MM.1S (cell line): ENCODE measurements around the gene AKAP8L.
"Not testable (repeated sequence)": the region's sequence is repeated elsewhere in the genome, so short reads cannot be mapped to it uniquely, and the experiment has no call there.

ENCODE experiments used
- DNase-seq: peaks from one replicate; pipeline ENCODE4 v3.0.0-alpha.2; 2015
- H2AFZ ChIP-seq: fragments of 300-600 bp; sonication (generic); 2 replicates; pipeline ENCODE4 v1.6.0; 2016; ENCODE audit warnings: antibody characterized with exemption, low read length
- H3F3A ChIP-seq: fragments of 300-600 bp; sonication (generic); 2 replicates; pipeline ENCODE4 v1.6.1; 2016; ENCODE audit warnings: mild to moderate bottlenecking, antibody characterized with exemption, low read length, moderate library complexity, mixed read lengths; ENCODE audit not compliant: insufficient read depth
- H3K27ac ChIP-seq: fragments of 300-600 bp; sonication (generic); 2 replicates; pipeline ENCODE4 v1.5.1; 2016; ENCODE audit warnings: mild to moderate bottlenecking, low read length
- H3K27me3 ChIP-seq: fragments of 300-600 bp; sonication (generic); replicated peaks from 2 replicates; pipeline ENCODE4 v1.6.0; 2016; ENCODE audit warnings: low read length; ENCODE audit not compliant: insufficient read depth
- H3K36me3 ChIP-seq: fragments of 300-600 bp; sonication (generic); replicated peaks from 2 replicates; pipeline ENCODE4 v1.6.1; 2016; ENCODE audit warnings: mild to moderate bottlenecking, low read length, mixed read lengths; ENCODE audit not compliant: insufficient read depth
- H3K4me1 ChIP-seq: fragments of 300-600 bp; sonication (generic); 2 replicates; pipeline ENCODE4 v1.6.1; 2016; ENCODE audit warnings: low read length, mixed read lengths
- H3K4me2 ChIP-seq: fragments of 300-600 bp; sonication (generic); 2 replicates; pipeline ENCODE4 v1.6.0; 2016; ENCODE audit warnings: low read depth, low read length
- H3K4me3 ChIP-seq: fragments of 300-600 bp; sonication (generic); 2 replicates; pipeline ENCODE4 v1.5.1; 2016; ENCODE audit warnings: low read length, mixed read lengths
- H3K79me2 ChIP-seq: fragments of 300-600 bp; sonication (generic); 2 replicates; pipeline ENCODE4 v1.6.1; 2016; ENCODE audit warnings: mixed run types, low read length, mixed read lengths
- H3K9ac ChIP-seq: fragments of 300-600 bp; sonication (generic); 2 replicates; pipeline ENCODE4 v1.6.1; 2016; ENCODE audit warnings: low read length, mixed read lengths
- H3K9me2 ChIP-seq: fragments of 300-600 bp; sonication (generic); replicated peaks from 2 replicates; pipeline ENCODE4 v1.6.1; 2016; ENCODE audit warnings: mild to moderate bottlenecking, low read length, mixed read lengths; ENCODE audit not compliant: insufficient read depth
- H3K9me3 ChIP-seq: fragments of 300-600 bp; sonication (generic); replicated peaks from 2 replicates; pipeline ENCODE4 v1.6.1; 2016; ENCODE audit warnings: mild to moderate bottlenecking, low read length, mixed read lengths; ENCODE audit not compliant: insufficient read depth
- H4K20me1 ChIP-seq: fragments of 300-600 bp; sonication (generic); 2 replicates; pipeline ENCODE4 v1.6.1; 2016; ENCODE audit warnings: mild to moderate bottlenecking, low read length, moderate library complexity, mixed read lengths; ENCODE audit not compliant: insufficient read depth
- EZH2 ChIP-seq: fragments of 300-600 bp; sonication (generic); optimal IDR thresholded peaks from 2 replicates; pipeline ENCODE3; 2017; ENCODE audit warnings: low read depth, mild to moderate bottlenecking, antibody characterized with exemption, low read length, mixed read lengths
- EZH2phosphoT487 ChIP-seq: fragments of 300-600 bp; sonication (generic); IDR thresholded peaks from 2 replicates; pipeline ENCODE4 v1.6.1; 2018; ENCODE audit warnings: antibody characterized with exemption, low read length
- TF ChIP-seq, protein P1 (sequence below): fragments of 300-600 bp; sonication (generic); IDR thresholded peaks from 2 replicates; pipeline ENCODE4 v1.5.1; 2016; ENCODE audit warnings: antibody characterized with exemption, low read length, mixed read lengths

AKAP8L gene

DNA sequence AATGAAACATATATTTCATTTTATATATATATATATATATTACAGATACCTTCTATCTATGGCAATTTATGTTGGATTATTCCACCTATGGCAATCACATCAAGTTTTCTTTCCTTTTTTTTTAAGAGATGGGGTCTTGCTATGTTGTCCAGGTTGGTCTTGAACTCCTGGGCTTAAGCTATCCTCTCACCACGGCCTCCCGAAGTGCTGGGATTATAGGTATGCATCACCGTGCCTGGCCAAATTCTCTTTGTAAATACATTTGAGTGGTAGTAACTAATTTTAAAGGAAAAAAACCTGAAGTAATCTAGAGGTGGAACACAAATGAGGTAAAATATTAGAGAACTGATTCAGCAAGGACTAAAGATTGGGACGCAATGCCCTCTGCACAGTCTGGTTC lies 64.9 kb downstream of the AKAP8L start:
- H4K20me1 ChIP-seq, result no peaks in the 10 kb centered on the region
- peaks cover 9% of the 10 kb centered on the region for H3K36me3 ChIP-seq
- peaks cover 11% of the 10 kb centered on the region for H3K79me2 ChIP-seq
- H3K9me2 ChIP-seq, result no peaks in the 10 kb centered on the region
- no peaks in the 10 kb centered on the region for H3F3A ChIP-seq
- H3K9ac ChIP-seq, result no peak overlapping the region
- H3K27me3 ChIP-seq, result no peaks in the 10 kb centered on the region
- no peak overlapping the region for H2AFZ ChIP-seq
- no peak overlapping the region for H3K27ac ChIP-seq
- H3K4me1 ChIP-seq, result no peaks in the 10 kb centered on the region
- H3K4me2 ChIP-seq, result no peak overlapping the region
- H3K4me3 ChIP-seq, result no peak overlapping the region
- no peaks in the 10 kb centered on the region for H3K9me3 ChIP-seq
- TF ChIP-seq, protein P1, sequence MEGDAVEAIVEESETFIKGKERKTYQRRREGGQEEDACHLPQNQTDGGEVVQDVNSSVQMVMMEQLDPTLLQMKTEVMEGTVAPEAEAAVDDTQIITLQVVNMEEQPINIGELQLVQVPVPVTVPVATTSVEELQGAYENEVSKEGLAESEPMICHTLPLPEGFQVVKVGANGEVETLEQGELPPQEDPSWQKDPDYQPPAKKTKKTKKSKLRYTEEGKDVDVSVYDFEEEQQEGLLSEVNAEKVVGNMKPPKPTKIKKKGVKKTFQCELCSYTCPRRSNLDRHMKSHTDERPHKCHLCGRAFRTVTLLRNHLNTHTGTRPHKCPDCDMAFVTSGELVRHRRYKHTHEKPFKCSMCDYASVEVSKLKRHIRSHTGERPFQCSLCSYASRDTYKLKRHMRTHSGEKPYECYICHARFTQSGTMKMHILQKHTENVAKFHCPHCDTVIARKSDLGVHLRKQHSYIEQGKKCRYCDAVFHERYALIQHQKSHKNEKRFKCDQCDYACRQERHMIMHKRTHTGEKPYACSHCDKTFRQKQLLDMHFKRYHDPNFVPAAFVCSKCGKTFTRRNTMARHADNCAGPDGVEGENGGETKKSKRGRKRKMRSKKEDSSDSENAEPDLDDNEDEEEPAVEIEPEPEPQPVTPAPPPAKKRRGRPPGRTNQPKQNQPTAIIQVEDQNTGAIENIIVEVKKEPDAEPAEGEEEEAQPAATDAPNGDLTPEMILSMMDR, result no peak
- TF ChIP-seq EZH2phosphoT487 (no peak), EZH2 (no peak)
- no peak for DNase-seq

DNA sequence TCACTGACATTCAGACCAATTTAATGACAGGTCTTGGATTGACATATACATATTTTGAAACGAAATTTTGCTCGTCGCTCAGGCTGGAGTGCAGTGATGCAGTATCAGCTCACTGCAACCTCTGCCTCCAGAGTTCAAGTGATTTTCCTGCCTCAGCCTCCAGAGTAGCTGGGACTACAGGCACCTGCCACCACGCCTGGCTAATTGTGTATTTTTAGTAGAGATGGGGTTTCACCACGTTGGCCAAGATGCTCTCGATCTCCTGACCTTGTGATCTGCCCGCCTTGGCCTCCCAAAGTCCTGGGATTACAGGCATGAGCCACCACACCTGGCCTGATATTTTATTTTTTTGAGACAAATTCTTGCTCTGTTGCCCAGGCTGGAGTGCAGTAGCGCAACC lies 66.3 kb downstream of the AKAP8L start:
- H3K4me1 ChIP-seq, DNase-seq, H3K27me3 ChIP-seq, H3K9me2 ChIP-seq, H2AFZ ChIP-seq, H3K36me3 ChIP-seq, H3K79me2 ChIP-seq, H3K9ac ChIP-seq, H3K4me3 ChIP-seq, H3K27ac ChIP-seq, H3K9me3 ChIP-seq, H3F3A ChIP-seq, H4K20me1 ChIP-seq, H3K4me2 ChIP-seq: not testable (repeated sequence)

DNA sequence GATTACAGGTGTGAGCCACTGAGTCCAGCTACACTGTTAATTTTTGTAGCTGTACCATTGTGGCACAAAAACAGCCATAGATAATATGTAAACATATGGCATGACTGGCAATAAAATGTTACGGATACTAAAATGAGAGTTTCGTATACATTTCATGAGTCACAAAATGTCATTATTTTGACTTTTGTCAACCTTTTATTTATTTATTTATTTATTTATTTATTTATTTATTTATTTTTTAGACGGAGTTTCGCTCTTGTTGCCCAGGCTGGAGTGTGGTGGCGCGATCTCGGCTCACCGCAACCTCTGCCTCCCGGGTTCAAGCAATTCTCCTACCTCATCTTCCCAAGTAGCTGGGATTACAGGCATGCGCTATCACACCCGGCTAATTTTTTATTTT lies 77.5 kb downstream of the AKAP8L start:
- H4K20me1 ChIP-seq, DNase-seq, H3K27ac ChIP-seq, H3K4me1 ChIP-seq, H2AFZ ChIP-seq, H3K9ac ChIP-seq, H3K36me3 ChIP-seq, H3K79me2 ChIP-seq, H3K4me2 ChIP-seq, H3K4me3 ChIP-seq, H3K9me3 ChIP-seq, H3K27me3 ChIP-seq, H3K9me2 ChIP-seq, H3F3A ChIP-seq: not testable (repeated sequence)

DNA sequence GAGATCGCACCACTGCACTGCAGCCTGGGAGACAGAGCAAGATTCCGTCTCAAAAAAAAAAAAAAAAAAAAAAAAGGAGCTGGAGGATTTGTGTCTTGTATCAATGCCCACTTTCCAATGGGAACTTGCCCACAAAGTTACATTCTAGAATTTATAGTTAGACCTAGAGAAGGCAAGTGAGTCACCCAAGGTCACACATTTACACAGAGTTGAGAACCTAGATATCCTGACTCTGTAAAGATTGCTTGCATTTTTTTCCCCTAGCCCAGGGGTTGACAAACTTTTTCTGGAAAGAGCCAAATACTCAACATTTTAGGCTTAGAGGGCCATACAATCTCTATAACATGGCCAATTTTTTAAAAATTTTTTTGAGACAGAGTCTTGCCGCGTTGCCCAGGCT lies 78.7 kb downstream of the AKAP8L start:
- Histone ChIP-seq H3K79me2 (no peaks in the 10 kb centered on the region), H3K9ac (no peak overlapping the region), H3K4me3 (no peak overlapping the region), H3K9me3 (no peaks in the 10 kb centered on the region), H3K27ac (no peak overlapping the region), H3K36me3 (no peaks in the 10 kb centered on the region), H2AFZ (no peak overlapping the region), H3K27me3 (no peaks in the 10 kb centered on the region), H3F3A (no peaks in the 10 kb centered on the region), H3K4me2 (no peak overlapping the region), H3K4me1 (no peaks in the 10 kb centered on the region), H3K9me2 (no peaks in the 10 kb centered on the region), H4K20me1 (no peaks in the 10 kb centered on the region)
- DNase-seq, result no peak
- TF ChIP-seq, protein P1, result no peak
- TF ChIP-seq EZH2phosphoT487, result no peak
- TF ChIP-seq EZH2, result no peak
